Trophoblast cell (in vitro differentiated cells and primary cell): ENCODE data around the gene NEGR1.

Experiments
- DNase-seq, 2 donors: peaks; one replicate each; pipeline ENCODE4 v3.0.0-alpha.2; 2016
- H2AFZ ChIP-seq: 2 replicates; pipeline ENCODE4 v1.6.1; 2013; ENCODE audit warnings: low read length, moderate library complexity, mild to moderate bottlenecking; ENCODE audit not compliant: insufficient read depth, poor library complexity
- H2AK5ac ChIP-seq: 2 replicates; pipeline ENCODE4 v1.6.1; 2013; ENCODE audit warnings: mild to moderate bottlenecking, low read length
- H2BK120ac ChIP-seq: 2 replicates; pipeline ENCODE4 v1.6.1; 2013; ENCODE audit warnings: low read length, mild to moderate bottlenecking, moderate library complexity; ENCODE audit not compliant: insufficient read depth, poor library complexity
- H2BK12ac ChIP-seq: 2 replicates; pipeline ENCODE4 v1.6.1; 2013; ENCODE audit warnings: mild to moderate bottlenecking, low read length, moderate library complexity
- H2BK5ac ChIP-seq: 2 replicates; pipeline ENCODE4 v1.6.1; 2013; ENCODE audit warnings: low read length, low read depth, moderate library complexity, mild to moderate bottlenecking; ENCODE audit not compliant: poor library complexity
- H3K14ac ChIP-seq: 2 replicates; pipeline ENCODE4 v1.6.1; 2013; ENCODE audit warnings: mild to moderate bottlenecking, low read length
- H3K18ac ChIP-seq: 2 replicates; pipeline ENCODE4 v1.6.1; 2013; ENCODE audit warnings: mild to moderate bottlenecking, low read length
- H3K23ac ChIP-seq: 2 replicates; pipeline ENCODE4 v1.6.1; 2013; ENCODE audit warnings: low read length
- H3K27ac ChIP-seq: 2 replicates; pipeline ENCODE4 v1.5.1; 2013; ENCODE audit warnings: low read depth, mild to moderate bottlenecking, inconsistent platforms, low read length, moderate library complexity
- H3K27me3 ChIP-seq: 2 replicates; pipeline ENCODE4 v1.6.1; 2013; ENCODE audit warnings: inconsistent platforms, mild to moderate bottlenecking, low read length, moderate library complexity; ENCODE audit not compliant: insufficient read depth
- H3K36me3 ChIP-seq, 2 experiments: 1 replicate in 1 of 2; 2 replicates in 1 of 2; pipeline ENCODE4 v1.6.1; 2013; ENCODE audit warnings: low read length in 2 of 2, mild to moderate bottlenecking in 2 of 2, moderate library complexity in 1 of 2; ENCODE audit not compliant: insufficient read depth in 2 of 2, control insufficient read depth in 1 of 2
- H3K4ac ChIP-seq: 2 replicates; pipeline ENCODE4 v1.6.1; 2013; ENCODE audit warnings: low read depth, mild to moderate bottlenecking, low read length, moderate library complexity
- H3K4me1 ChIP-seq, 2 experiments: 1 replicate in 1 of 2; 2 replicates in 1 of 2; pipeline ENCODE4 v1.6.1; 2013; ENCODE audit warnings: low read length in 2 of 2, mild to moderate bottlenecking in 2 of 2, moderate library complexity in 1 of 2; ENCODE audit not compliant: insufficient read depth in 2 of 2, control insufficient read depth in 1 of 2
- H3K4me2 ChIP-seq: 2 replicates; pipeline ENCODE4 v1.6.1; 2013; ENCODE audit warnings: inconsistent platforms, mild to moderate bottlenecking, low read length, moderate library complexity
- H3K4me3 ChIP-seq: 2 replicates; pipeline ENCODE4 v1.5.1; 2013; ENCODE audit warnings: mild to moderate bottlenecking, low read depth, low read length, inconsistent platforms
- H3K79me1 ChIP-seq: one replicate; pipeline ENCODE4 v1.6.1; 2013; ENCODE audit warnings: low read length
- H3K79me2 ChIP-seq: 2 replicates; pipeline ENCODE4 v1.6.1; 2013; ENCODE audit warnings: low read length, mild to moderate bottlenecking; ENCODE audit not compliant: control insufficient read depth, insufficient read depth, poor library complexity
- H3K9ac ChIP-seq: 2 replicates; pipeline ENCODE4 v1.6.1; 2013; ENCODE audit warnings: mild to moderate bottlenecking, low read length
- H3K9me3 ChIP-seq: 2 replicates; pipeline ENCODE4 v1.6.1; 2013; ENCODE audit warnings: low read depth, mild to moderate bottlenecking, control low read depth, inconsistent platforms, low read length; ENCODE audit not compliant: insufficient read depth
- H4K12ac ChIP-seq: 2 replicates; pipeline ENCODE4 v1.6.1; 2013; ENCODE audit warnings: low read depth, mild to moderate bottlenecking, low read length, moderate library complexity
- H4K8ac ChIP-seq: 2 replicates; pipeline ENCODE4 v1.6.1; 2013; ENCODE audit warnings: low read depth, mild to moderate bottlenecking, low read length, moderate library complexity
- H4K91ac ChIP-seq: one replicate; pipeline ENCODE4 v1.6.1; 2013; ENCODE audit warnings: low read depth, mild to moderate bottlenecking, low read length, moderate library complexity
- WGBS: extraction: QIAGEN DNeasy Blood & Tissue Kit; methylation state at CpG from one replicate; pipeline ENCODE4 v1.1.7; 2013; ENCODE audit warnings: missing lambda C conversion rate; ENCODE audit not compliant: insufficient read length, insufficient coverage; ENCODE audit errors: extremely low coverage; 5-methylcytosine and 5-hydroxymethylcytosine counted together

NEGR1 gene

DNA sequence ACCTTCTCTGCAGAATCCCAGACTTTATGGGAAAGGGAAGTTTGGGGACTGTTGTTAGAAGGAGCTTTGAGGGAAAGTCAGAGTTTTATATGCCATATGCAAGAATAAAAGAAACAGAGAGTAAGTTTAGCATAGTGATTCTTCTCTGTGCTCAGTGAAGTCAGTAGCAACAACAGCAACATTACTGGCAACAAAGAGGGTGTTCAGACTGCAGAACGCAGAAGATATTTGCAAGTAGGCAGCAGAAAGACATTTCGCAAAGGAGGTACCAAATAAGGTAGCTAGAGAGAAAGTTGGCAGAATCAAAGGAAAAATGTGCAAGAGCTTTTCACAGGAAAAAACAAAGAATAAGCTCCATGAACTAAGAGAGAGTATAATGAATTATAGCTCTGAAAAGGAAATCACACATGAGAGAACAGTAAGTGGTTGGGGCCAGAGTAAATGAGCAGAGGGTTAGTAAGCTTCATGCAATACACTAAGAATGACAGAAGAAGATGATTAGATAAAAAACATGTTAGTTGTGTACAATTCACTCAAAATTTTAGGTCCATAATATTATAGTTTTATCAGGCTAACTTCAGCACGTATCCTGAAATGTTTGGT is 98.1 kb downstream of the NEGR1 start:
- no peak overlapping the region for H3K14ac ChIP-seq
- H2BK120ac ChIP-seq: no peak overlapping the region
- no peak overlapping the region for H2BK5ac ChIP-seq
- H3K9me3 ChIP-seq: no peaks in the 10 kb centered on the region
- H3K79me2 ChIP-seq: no peaks in the 10 kb centered on the region
- no peak overlapping the region for H2AFZ ChIP-seq
- H3K4me3 ChIP-seq: no peak overlapping the region
- no peak overlapping the region for H4K91ac ChIP-seq
- no peak overlapping the region for H2BK12ac ChIP-seq
- no peaks in the 10 kb centered on the region for H3K4me1 ChIP-seq
- H3K36me3 ChIP-seq: no peaks in the 10 kb centered on the region
- H3K4me2 ChIP-seq: no peak overlapping the region
- H3K27me3 ChIP-seq: no peaks in the 10 kb centered on the region
- DNase-seq: no peak
- no peak overlapping the region for H2AK5ac ChIP-seq
- no peak overlapping the region for H4K8ac ChIP-seq
- no peaks in the 10 kb centered on the region for H3K79me1 ChIP-seq
- no peak overlapping the region for H3K9ac ChIP-seq
- H3K18ac ChIP-seq: no peak overlapping the region
- H4K12ac ChIP-seq: no peak overlapping the region
- no CpG with 5 or more reads among the region's 3 CpGs for whole genome bisulfite sequencing
- no peak overlapping the region for H3K4ac ChIP-seq
- H3K27ac ChIP-seq: no peak overlapping the region
- H3K23ac ChIP-seq: no peak overlapping the region

DNA sequence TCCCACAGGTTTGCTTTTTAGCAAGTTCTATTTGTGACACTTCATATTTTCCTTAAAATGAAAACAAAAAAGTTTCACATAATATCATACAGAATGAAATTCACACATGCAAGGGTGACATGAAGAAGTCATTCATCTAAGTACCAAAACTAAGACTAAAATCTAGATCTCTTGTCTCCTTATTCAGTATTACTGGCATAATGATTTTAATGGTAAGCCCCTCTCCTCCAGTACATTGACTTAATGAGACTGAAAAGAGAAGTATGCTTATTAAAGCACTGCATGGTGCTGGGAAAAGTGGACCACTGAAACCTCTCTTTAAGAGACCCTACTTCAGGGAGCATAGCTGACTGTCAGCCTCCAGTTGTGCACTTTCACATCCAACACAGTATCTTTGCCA is 99.5 kb downstream of the NEGR1 start:
- Histone ChIP-seq H3K27ac (no peak overlapping the region), H2BK12ac (no peak overlapping the region), H3K79me2 (no peaks in the 10 kb centered on the region), H3K4me2 (no peak overlapping the region), H2BK5ac (no peak overlapping the region), H3K36me3 (no peaks in the 10 kb centered on the region), H3K79me1 (no peaks in the 10 kb centered on the region), H3K9ac (no peak overlapping the region), H3K23ac (no peak overlapping the region), H3K9me3 (no peaks in the 10 kb centered on the region), H2AFZ (no peak overlapping the region), H3K4me3 (no peak overlapping the region), H3K18ac (no peak overlapping the region), H3K4ac (no peak overlapping the region), H3K14ac (no peak overlapping the region), H4K8ac (no peak overlapping the region), H2AK5ac (no peak overlapping the region), H3K4me1 (no peaks in the 10 kb centered on the region), H3K27me3 (no peaks in the 10 kb centered on the region), H4K91ac (no peak overlapping the region), H2BK120ac (no peak overlapping the region), H4K12ac (no peak overlapping the region)
- no peak for DNase-seq

DNA sequence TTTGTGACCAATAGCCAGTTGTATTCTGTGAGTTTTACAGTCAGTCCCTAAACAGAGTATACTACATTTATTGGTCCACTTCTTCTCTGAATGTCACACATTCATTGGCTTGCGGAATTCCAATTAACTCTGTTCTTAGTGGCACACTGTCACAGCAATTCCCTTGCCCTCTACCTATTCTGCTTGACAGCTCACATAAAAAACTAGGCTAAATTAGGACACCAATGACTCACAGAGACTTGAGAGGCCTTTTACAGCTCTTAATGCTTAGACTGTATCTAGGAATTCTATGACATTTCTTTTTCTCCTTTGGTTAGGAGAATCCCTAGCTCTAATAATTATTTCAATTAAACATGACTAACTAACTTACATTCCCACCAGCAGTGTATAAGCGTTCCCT is 104.1 kb downstream of the NEGR1 start:
- H4K12ac ChIP-seq: no peak overlapping the region
- no peaks in the 10 kb centered on the region for H3K79me2 ChIP-seq
- no peak overlapping the region for H3K4me3 ChIP-seq
- no peak overlapping the region for H4K8ac ChIP-seq
- WGBS: no CpG with 5 or more reads among the region's 2 CpGs
- H3K9ac ChIP-seq: no peak overlapping the region
- H3K79me1 ChIP-seq: no peaks in the 10 kb centered on the region
- H3K27ac ChIP-seq: no peak overlapping the region
- H2AFZ ChIP-seq: no peak overlapping the region
- no peak overlapping the region for H4K91ac ChIP-seq
- H3K4ac ChIP-seq: no peak overlapping the region
- no peaks in the 10 kb centered on the region for H3K9me3 ChIP-seq
- H2BK12ac ChIP-seq: no peak overlapping the region
- no peak overlapping the region for H3K14ac ChIP-seq
- H3K36me3 ChIP-seq: no peaks in the 10 kb centered on the region
- H3K4me1 ChIP-seq: no peaks in the 10 kb centered on the region
- no peak overlapping the region for H2BK5ac ChIP-seq
- no peak for DNase-seq
- no peak overlapping the region for H2AK5ac ChIP-seq
- H3K18ac ChIP-seq: no peak overlapping the region
- H3K23ac ChIP-seq: no peak overlapping the region
- no peak overlapping the region for H3K4me2 ChIP-seq
- H2BK120ac ChIP-seq: no peak overlapping the region
- H3K27me3 ChIP-seq: no peaks in the 10 kb centered on the region

DNA sequence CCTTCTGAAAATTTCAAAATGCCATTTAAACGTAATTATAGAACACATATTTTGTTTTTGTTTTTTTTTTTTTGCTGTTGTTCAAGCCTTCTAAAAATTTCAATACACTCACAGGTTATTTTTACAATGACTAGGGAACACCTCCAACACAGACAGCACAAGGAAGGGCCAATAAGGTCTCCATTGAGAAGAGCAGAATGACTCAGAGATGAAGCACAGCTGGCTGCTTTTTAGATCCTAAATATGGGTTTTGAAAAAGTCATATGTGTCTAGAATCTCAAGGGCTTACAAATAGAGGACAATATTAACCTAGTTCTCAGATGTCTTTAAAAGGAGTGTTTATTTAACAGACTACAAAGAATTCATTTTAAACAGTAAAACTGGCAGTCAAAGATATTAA is 104.6 kb downstream of the NEGR1 start:
- no peak for DNase-seq
- Histone ChIP-seq H3K4me2 (no peak overlapping the region), H3K27me3 (no peaks in the 10 kb centered on the region), H2AK5ac (no peak overlapping the region), H4K12ac (no peak overlapping the region), H3K23ac (no peak overlapping the region), H4K8ac (no peak overlapping the region), H3K79me1 (no peaks in the 10 kb centered on the region), H3K9ac (no peak overlapping the region), H3K9me3 (no peaks in the 10 kb centered on the region), H3K79me2 (no peaks in the 10 kb centered on the region), H3K18ac (no peak overlapping the region), H3K27ac (no peak overlapping the region), H3K4me1 (no peaks in the 10 kb centered on the region), H2AFZ (no peak overlapping the region), H3K36me3 (no peaks in the 10 kb centered on the region), H2BK120ac (no peak overlapping the region), H4K91ac (no peak overlapping the region), H3K4me3 (no peak overlapping the region), H3K14ac (no peak overlapping the region), H2BK5ac (no peak overlapping the region), H2BK12ac (no peak overlapping the region), H3K4ac (no peak overlapping the region)
- WGBS: no CpG with 5 or more reads among the region's 1 CpG
